ENCODE results near the gene TMEM109.

The TMEM109 gene

DNA sequence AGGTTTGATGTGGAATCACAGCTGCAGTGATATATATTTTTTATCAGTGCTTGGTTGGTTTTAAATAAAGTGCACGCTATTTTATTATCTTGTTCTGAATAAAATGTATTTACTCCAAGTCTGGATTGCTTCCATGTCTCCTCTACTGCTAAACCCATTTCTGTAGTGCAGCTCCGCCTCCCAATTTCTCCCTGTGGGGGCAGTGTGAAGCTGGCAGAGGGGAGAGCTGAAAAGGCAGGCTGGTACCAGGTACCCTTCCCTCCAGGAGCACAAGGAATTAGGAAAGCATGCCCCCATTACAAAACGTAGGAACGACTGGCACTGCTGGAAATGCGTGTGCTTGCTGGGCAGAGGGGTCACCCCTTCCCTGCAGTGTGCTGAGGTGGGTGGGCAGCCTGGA lies 9.4 kb downstream of the TMEM109 start:
- TF ChIP-seq, protein P1, sequence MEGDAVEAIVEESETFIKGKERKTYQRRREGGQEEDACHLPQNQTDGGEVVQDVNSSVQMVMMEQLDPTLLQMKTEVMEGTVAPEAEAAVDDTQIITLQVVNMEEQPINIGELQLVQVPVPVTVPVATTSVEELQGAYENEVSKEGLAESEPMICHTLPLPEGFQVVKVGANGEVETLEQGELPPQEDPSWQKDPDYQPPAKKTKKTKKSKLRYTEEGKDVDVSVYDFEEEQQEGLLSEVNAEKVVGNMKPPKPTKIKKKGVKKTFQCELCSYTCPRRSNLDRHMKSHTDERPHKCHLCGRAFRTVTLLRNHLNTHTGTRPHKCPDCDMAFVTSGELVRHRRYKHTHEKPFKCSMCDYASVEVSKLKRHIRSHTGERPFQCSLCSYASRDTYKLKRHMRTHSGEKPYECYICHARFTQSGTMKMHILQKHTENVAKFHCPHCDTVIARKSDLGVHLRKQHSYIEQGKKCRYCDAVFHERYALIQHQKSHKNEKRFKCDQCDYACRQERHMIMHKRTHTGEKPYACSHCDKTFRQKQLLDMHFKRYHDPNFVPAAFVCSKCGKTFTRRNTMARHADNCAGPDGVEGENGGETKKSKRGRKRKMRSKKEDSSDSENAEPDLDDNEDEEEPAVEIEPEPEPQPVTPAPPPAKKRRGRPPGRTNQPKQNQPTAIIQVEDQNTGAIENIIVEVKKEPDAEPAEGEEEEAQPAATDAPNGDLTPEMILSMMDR (IDR thresholded peaks at IDR 0.05; ENCODE audit: low read depth, low read length, missing control alignments): no peak

DNA sequence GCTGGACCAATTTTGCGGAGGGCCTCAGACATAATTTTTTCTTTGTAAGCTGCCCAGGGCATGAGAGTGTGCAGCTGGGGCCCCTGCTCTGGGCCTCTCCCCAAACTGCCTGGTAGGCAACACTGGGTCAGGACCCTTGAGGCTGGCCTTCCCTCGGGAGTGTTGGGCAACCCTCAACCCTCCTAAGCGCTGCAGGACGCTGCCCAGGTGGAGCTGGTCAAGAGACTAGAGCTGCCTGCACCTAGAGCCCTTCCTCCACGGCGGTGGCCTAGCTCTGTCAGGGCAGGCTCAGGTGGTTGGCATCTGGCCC lies 9.8 kb downstream of the TMEM109 start:
- DNase-seq (ENCODE audit: low read depth): no peak
- TF ChIP-seq, protein P1 (IDR thresholded peaks at IDR 0.05; ENCODE audit: low read depth, low read length, missing control alignments): no peak
- peak overlapping the region; percentile 60 for H3K4me3 ChIP-seq (ENCODE audit: low read depth, low read length)

More for the DNA sequence above, 9.4 kb downstream of the TMEM109 start:
- DNase-seq (ENCODE audit: low read depth): no peak
- H3K4me3 ChIP-seq (ENCODE audit: low read depth, low read length): no peak overlapping the region

DNA sequence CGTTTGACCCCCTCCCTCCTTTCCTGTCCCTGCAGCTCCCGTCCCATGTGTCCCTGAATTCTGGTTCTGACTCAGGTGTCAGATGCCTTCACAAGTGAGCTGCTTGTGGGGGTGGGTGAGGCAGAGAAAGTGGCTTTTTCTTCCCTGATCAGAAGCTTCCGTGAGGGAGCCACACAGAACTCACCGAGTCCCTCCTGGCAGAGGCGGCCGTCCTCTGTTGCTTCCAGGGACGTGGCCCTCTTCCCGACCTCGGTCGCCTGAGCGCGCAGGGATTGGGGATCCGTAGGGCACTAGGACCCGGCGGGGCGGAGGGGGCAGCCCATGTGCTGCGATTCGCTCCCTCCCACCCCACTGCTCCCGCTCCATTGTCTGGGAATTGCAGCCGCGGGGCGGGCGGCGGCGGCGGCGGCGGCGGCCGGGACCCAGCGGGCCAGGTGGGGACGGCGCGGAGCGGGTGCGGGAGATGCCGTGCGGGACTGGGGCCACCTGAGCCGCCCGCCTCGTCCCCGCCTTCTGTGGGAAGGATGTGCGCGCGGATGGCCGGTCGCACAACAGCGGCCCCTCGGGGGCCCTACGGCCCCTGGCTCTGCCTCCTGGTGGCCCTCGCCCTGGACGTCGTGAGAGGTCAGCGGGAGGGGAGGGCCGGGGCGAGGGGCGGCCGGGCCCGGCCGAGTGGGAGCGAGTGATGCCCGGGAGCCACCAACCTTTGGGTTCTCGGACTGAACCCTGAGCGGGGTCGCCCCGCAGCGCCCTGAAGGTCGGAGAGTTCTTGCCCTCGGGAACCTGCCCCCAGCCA lies 10.3 kb downstream of the TMEM109 start, which contains the start of gene TMEM132A:
TSS of gene TMEM132A (plus strand) at position 351 of the 796 bp plus-strand sequence. CDS start at position 525, 174 bp downstream.
- H3K4me3 ChIP-seq (ENCODE audit: low read depth, low read length): peak within 1 kb of the TSS; percentile 60
- DNase-seq (ENCODE audit: low read depth): no peak
- TF ChIP-seq, protein P1 (IDR thresholded peaks at IDR 0.05; ENCODE audit: low read depth, low read length, missing control alignments): no peak

DNA sequence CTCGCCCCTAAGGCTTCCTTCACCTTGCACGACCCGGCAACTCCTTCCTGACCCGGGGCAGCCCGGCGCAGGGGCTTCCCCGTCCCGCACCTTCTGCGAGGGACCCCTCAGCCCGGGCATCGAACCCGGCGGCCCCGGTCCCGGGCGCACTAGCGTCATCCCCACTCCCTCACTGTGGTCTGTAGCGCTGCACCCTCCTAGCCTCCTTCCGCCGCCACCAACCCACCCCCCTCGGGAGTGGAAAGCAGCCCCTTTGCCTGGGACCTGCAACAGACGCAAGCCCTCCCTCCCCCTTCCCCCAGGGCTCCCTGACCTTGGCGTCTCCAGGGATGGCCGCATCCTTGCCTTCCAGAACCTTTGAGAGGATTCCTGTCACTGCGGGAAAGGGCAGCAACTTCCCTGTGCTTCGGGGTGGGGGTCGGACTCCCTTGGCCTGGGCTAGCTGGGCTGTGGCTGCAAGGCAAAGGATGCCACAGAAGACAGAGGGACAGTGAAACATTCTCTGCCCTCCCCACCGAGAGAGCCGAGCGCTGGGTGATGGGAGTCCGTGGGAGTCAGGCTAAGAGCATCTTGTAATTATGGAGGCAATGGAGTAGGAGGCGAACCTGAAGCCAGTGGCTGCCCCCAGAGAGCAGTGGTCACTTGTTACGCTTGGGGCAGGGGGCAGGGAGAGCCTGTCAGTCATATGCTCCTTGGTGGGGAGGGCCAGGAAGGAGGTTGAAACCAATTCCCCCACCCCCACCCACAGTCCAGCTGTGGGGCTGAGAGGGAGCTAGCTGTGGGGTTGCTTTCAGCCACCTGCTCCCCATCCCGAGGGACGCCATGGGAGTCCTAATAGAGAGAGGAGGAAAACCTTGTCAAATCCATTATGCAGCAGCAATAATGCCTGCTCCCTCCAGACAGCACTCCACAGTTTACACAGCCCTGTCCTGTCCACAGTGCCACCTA lies 11.2 kb downstream of the TMEM109 start:
- DNase-seq (ENCODE audit: low read depth): no peak
- H3K4me3 ChIP-seq (ENCODE audit: low read depth, low read length): peak overlapping the region; percentile 60
- TF ChIP-seq, protein P1 (IDR thresholded peaks at IDR 0.05; ENCODE audit: low read depth, low read length, missing control alignments): no peak

DNA sequence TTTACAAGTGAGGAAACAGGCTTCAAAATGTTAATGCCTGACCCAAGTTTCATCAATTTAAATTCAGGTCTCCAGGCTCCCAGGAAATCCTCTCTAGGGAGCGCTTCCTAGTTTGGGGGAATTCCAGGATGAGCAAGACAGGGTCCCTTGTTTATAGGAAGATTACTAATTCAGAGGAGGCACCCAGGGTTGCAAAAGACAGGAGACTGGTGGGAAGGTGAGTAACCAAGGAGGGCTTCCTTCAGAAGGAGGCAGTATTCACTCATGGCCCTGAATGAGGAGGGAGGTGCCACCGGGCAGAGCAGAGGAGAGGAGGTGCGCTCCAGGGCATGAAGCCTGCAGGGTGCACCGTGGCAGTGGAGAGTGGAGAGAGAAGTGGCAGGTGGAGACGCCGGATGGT lies 11.9 kb downstream of the TMEM109 start:
- H3K4me3 ChIP-seq (ENCODE audit: low read depth, low read length): no peak overlapping the region
- no peak for DNase-seq (ENCODE audit: low read depth)
- TF ChIP-seq, protein P1 (IDR thresholded peaks at IDR 0.05; ENCODE audit: low read depth, low read length, missing control alignments): no peak

DNA sequence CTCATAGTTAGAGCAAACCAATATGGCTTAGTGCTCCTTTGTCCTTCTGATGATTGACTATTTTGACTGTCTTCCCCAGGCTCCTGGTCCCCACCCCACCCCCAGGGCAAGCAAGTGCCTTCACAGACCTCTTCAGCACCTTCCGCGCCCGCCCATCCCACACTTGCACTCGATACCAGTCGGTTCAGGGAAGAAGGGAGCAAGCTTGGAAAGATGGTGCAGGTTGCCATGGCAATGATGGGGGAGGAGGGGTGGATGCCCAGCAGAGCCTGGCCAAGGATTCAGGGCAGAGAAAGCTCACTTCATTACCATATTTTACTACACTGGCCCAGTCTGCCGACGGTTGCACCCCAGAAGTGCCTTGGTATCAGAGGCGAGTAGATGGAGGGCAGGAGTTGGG lies 12.5 kb downstream of the TMEM109 start:
- no peak for DNase-seq (ENCODE audit: low read depth)
- TF ChIP-seq, protein P1 (IDR thresholded peaks at IDR 0.05; ENCODE audit: low read depth, low read length, missing control alignments): no peak

More for the DNA sequence above, 12.5 kb downstream of the TMEM109 start:
- no peak overlapping the region for H3K4me3 ChIP-seq (ENCODE audit: low read depth, low read length)
